ENCODE data around the gene UCKL1.
A peak's percentile ranks its signal among the peaks of the same experiment; 100 is the strongest.

UCKL1 gene

GRCh38 chr20:63970714-63971431 is 14.7 kb upstream of the UCKL1 start:
- DNase-seq (ENCODE audit: low spot score) = no peak
- TF ChIP-seq, protein P1, sequence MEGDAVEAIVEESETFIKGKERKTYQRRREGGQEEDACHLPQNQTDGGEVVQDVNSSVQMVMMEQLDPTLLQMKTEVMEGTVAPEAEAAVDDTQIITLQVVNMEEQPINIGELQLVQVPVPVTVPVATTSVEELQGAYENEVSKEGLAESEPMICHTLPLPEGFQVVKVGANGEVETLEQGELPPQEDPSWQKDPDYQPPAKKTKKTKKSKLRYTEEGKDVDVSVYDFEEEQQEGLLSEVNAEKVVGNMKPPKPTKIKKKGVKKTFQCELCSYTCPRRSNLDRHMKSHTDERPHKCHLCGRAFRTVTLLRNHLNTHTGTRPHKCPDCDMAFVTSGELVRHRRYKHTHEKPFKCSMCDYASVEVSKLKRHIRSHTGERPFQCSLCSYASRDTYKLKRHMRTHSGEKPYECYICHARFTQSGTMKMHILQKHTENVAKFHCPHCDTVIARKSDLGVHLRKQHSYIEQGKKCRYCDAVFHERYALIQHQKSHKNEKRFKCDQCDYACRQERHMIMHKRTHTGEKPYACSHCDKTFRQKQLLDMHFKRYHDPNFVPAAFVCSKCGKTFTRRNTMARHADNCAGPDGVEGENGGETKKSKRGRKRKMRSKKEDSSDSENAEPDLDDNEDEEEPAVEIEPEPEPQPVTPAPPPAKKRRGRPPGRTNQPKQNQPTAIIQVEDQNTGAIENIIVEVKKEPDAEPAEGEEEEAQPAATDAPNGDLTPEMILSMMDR (IDR thresholded peaks at IDR 0.05; ENCODE audit: extremely low read depth, missing control alignments) = no peak

GRCh38 chr20:63969838-63970713 is 13.9 kb upstream of the UCKL1 start, which contains the start of gene ZNF512B:
ZNF512B (minus strand) TSS chr20:63969930; CDS start chr20:63967950, 1,980 bp downstream.
- DNase-seq (ENCODE audit: low spot score) = peak; percentile 95
- TF ChIP-seq, protein P1 (IDR thresholded peaks at IDR 0.05; ENCODE audit: extremely low read depth, missing control alignments) = no peak

DNA sequence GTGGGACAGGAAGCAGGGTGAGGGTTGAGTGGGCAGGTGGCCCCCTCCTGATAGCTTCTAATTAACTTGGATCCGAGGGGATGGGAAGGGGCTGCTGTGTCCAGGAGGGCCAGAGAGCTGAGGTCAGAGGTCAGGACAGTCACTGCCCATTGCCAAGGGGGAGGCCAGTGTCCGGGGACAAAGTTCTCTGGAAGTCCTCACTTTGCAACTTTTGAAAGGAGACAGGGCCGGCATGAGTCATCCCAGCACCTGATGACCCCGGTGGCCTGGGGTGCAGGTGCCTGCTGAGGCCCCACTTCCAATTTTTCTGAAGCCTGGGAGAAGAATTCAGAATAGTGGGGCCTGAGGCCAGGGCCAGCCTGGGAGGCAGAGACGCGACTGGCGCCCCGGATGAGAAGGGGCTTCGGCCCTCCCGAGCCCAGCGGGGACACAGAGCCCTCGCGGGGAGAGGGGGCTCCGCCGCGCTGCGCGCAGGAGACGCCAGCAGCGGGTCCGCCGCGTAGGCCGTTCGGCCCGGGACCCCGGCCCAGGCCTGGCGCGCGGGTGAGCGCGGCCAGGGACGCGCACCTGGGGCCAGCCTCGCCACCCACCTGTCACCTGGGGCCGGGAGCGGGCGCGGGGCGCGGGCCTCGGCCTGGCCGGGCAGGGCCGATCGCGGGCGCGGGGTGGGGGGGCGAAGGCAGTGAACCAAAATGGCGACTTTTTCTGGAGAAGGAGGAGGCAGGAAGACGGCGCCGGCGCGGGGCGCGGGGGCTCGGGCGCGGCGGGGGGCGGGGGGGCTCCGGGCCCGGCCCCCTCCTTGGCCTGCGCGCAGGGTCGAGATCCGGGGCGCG is 12.9 kb upstream of the UCKL1 start:
- TF ChIP-seq, protein P1 (IDR thresholded peaks at IDR 0.05; ENCODE audit: extremely low read depth, missing control alignments) = no peak
- peak; percentile 71 for DNase-seq (ENCODE audit: low spot score)

DNA sequence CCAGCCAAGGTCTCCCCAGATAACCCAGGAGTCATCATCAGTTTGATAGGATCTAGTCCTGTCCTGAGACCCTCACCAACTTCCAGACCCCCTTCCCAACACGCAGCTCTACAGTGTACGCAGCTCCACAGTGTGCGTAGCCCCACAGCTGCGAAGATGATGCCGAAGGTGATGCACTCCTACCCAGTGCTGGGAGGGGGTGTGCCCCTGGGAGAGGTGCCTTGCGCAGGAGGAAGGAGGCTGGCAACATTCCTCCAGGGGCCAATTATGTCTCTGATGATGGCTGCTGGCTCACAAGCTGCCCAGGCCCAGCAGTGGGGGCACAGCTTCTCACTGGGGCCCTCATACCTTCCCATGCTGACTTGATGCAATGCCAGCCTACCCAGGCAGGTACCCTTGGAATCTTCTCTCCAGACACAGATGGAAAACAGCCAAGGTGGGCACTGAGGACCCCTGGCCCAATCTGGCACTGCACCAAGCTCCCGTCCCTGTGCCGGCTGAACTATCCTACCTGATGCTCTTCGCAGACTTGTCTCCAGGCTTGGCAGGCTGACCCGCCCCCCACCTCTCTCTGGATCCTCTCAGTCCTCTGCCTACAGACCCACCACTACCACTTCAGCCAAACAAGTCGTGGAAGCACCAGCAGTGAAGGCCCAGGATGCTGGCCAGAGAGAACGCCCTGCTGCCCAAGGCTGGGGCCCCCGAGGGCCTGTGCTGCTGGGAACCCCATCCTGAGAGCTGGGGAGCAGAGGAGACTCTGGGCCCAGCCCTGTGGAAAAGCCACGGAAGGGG is 12.1 kb upstream of the UCKL1 start:
- TF ChIP-seq, protein P1 (IDR thresholded peaks at IDR 0.05; ENCODE audit: extremely low read depth, missing control alignments) = no peak
- DNase-seq (ENCODE audit: low spot score) = no peak

DNA sequence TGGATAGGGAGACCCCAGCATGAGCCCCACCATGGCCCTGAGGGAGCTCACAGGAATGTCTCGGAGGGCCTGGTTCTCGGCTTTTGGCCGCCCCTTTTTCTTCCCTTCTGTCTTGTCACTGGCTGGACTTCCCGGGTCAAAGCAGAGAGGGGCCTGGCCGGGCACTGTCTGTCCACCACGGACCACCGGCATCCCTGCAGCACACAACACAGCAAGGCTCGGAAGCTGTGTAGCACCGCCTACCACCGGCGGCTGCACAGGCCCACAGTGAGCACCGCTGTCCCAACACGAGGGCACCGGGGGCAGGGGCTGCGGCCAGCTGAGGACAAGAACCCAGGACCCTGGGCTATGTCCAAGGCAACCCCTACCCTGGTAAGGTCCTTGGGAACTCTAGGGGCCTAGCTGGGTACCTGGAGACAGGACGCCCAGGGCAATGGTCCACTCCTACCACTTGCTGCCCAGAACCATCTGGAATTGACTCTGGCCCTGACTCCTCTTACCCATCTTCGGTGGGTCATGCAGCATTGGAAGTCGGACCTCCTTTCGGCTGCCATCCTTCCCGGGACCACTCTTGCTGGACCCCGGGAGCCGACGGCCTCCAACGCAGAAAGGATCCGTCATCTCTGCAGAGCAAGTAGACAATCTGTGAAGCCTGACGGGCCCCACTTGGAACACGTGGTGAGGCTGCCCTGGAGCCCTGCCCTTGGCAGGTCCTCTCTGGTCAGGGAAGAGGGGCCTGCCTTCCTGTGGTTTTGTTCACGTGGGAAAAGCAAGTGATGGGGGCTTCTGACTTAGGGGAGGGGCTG is 11.3 kb upstream of the UCKL1 start:
- DNase-seq (ENCODE audit: low spot score) = no peak
- TF ChIP-seq, protein P1 (IDR thresholded peaks at IDR 0.05; ENCODE audit: extremely low read depth, missing control alignments) = no peak

GRCh38 chr20:63966944-63967322 is 10.7 kb upstream of the UCKL1 start:
- TF ChIP-seq, protein P1 (IDR thresholded peaks at IDR 0.05; ENCODE audit: extremely low read depth, missing control alignments) = no peak
- no peak for DNase-seq (ENCODE audit: low spot score)

Measured in GM20000 (cell line).